ENCODE measurements around the gene MAML3. TPM values are rescaled to one million over a fixed set of nuclear protein-coding genes. Genes with fewer than 3 reads are reported as not detected.

Gene MAML3
- total RNA-seq, 1 experiment from 2014 or later = 0.89 TPM

GRCh38 chr4:139763205-139763604 lies 390.8 kb downstream of the MAML3 start:
- H3K27ac Mint-ChIP-seq (ENCODE audit: low read depth, unreplicated experiment) = no peak overlapping the region
- H3K27me3 Mint-ChIP-seq (ENCODE audit: insufficient read depth, unreplicated experiment) = no peaks in the 10 kb centered on the region
- H3K36me3 Mint-ChIP-seq (ENCODE audit: insufficient read depth, unreplicated experiment) = no peaks in the 10 kb centered on the region
- intact Hi-C loops (cut with micrococcal nuclease) = no loop called here
- no peak for TF ChIP-seq CTCF (IDR thresholded peaks at IDR 0.05; ENCODE audit: unreplicated experiment)
- no peaks in the 10 kb centered on the region for H3K9me3 Mint-ChIP-seq (ENCODE audit: unreplicated experiment)
- H3K4me1 Mint-ChIP-seq (ENCODE audit: insufficient read depth, unreplicated experiment) = no peaks in the 10 kb centered on the region
- H3K4me3 Mint-ChIP-seq (ENCODE audit: unreplicated experiment) = no peak overlapping the region
- CTCF ChIA-PET = interaction anchor here (0.7 kb wide), 1 partner anchor 164 kb away, joined by 3 read pairs; no protein-coding TSS in a partner anchor
- POLR2A ChIA-PET = no interaction called here
- no peak for DNase-seq (ENCODE audit: unreplicated experiment)
- BruUV-seq (replicated peaks) = no TSS peak

GRCh38 chr4:139762720-139763119 lies 391.3 kb downstream of the MAML3 start:
- H3K36me3 Mint-ChIP-seq (ENCODE audit: insufficient read depth, unreplicated experiment) = no peaks in the 10 kb centered on the region
- H3K4me1 Mint-ChIP-seq (ENCODE audit: insufficient read depth, unreplicated experiment) = no peaks in the 10 kb centered on the region
- ChIA-PET POLR2A (no interaction called here), CTCF (interaction anchor here (0.7 kb wide), 1 partner anchor 165 kb away, joined by 3 read pairs; no protein-coding TSS in a partner anchor)
- H3K27me3 Mint-ChIP-seq (ENCODE audit: insufficient read depth, unreplicated experiment) = no peaks in the 10 kb centered on the region
- no peak for TF ChIP-seq CTCF (IDR thresholded peaks at IDR 0.05; ENCODE audit: unreplicated experiment)
- DNase-seq (ENCODE audit: unreplicated experiment) = no peak
- H3K4me3 Mint-ChIP-seq (ENCODE audit: unreplicated experiment) = no peak overlapping the region
- H3K27ac Mint-ChIP-seq (ENCODE audit: low read depth, unreplicated experiment) = no peak overlapping the region
- H3K9me3 Mint-ChIP-seq (ENCODE audit: unreplicated experiment) = no peaks in the 10 kb centered on the region
- BruUV-seq (replicated peaks) = no TSS peak
- intact Hi-C loops (cut with micrococcal nuclease) = no loop called here

- H3K27me3 Mint-ChIP-seq (ENCODE audit: insufficient read depth, unreplicated experiment) = no peaks in the 10 kb centered on the region
- no peak overlapping the region for H3K4me3 Mint-ChIP-seq (ENCODE audit: unreplicated experiment)
- DNase-seq (ENCODE audit: unreplicated experiment) = peak; percentile 44
- no peak for TF ChIP-seq CTCF (IDR thresholded peaks at IDR 0.05; ENCODE audit: unreplicated experiment)
- ChIA-PET POLR2A (interaction anchor here (0.6 kb wide), 1 partner anchor 492 kb away, joined by 4 read pairs; no protein-coding TSS in a partner anchor), CTCF (interaction anchor here (0.6 kb wide), 2 partner anchors 9 to 21 kb away, joined by 3 read pairs; no protein-coding TSS in a partner anchor)
- no peaks in the 10 kb centered on the region for H3K36me3 Mint-ChIP-seq (ENCODE audit: insufficient read depth, unreplicated experiment)
- no TSS peak for BruUV-seq (replicated peaks)
- H3K4me1 Mint-ChIP-seq (ENCODE audit: insufficient read depth, unreplicated experiment) = no peaks in the 10 kb centered on the region
- no peaks in the 10 kb centered on the region for H3K9me3 Mint-ChIP-seq (ENCODE audit: unreplicated experiment)
- intact Hi-C loops (cut with micrococcal nuclease) = no loop called here
- no peak overlapping the region for H3K27ac Mint-ChIP-seq (ENCODE audit: low read depth, unreplicated experiment)
Observed at GRCh38 chr4:139761461-139761860, 392.5 kb downstream of the MAML3 start.

- BruUV-seq (replicated peaks) = no TSS peak
- CTCF ChIA-PET = interaction anchor here (0.6 kb wide), 1 partner anchor 10 kb away, joined by 3 read pairs; no protein-coding TSS in a partner anchor
- POLR2A ChIA-PET = no interaction called here
- intact Hi-C loops (cut with micrococcal nuclease) = no loop called here
- Mint-ChIP-seq H3K4me3 (ENCODE audit: unreplicated experiment) (no peak overlapping the region), H3K27ac (ENCODE audit: low read depth, unreplicated experiment) (no peak overlapping the region), H3K4me1 (ENCODE audit: insufficient read depth, unreplicated experiment) (no peaks in the 10 kb centered on the region), H3K9me3 (ENCODE audit: unreplicated experiment) (no peaks in the 10 kb centered on the region), H3K27me3 (ENCODE audit: insufficient read depth, unreplicated experiment) (no peaks in the 10 kb centered on the region), H3K36me3 (ENCODE audit: insufficient read depth, unreplicated experiment) (no peaks in the 10 kb centered on the region)
- no peak for DNase-seq (ENCODE audit: unreplicated experiment)
- TF ChIP-seq CTCF (IDR thresholded peaks at IDR 0.05; ENCODE audit: unreplicated experiment) = no peak
Observed at GRCh38 chr4:139760567-139760966, 393.4 kb downstream of the MAML3 start.
